Left ventricle myocardium inferior (tissue), 1 donor: ENCODE measurements around the gene HOXB13. TPM values are rescaled to one million over a fixed set of nuclear protein-coding genes. Genes with fewer than 3 reads are reported as not detected.

Source experiments
- DNase-seq: peaks from one replicate; pipeline ENCODE4 v3.0.0-alpha.2; 2020
- H3K27ac ChIP-seq: fragments of 200-600 bp; replicated peaks from 2 replicates; pipeline ENCODE4 v1.8.0; 2021
- H3K27me3 ChIP-seq: fragments of 200-600 bp; 2 replicates; pipeline ENCODE4 v1.8.0; 2021; ENCODE audit warnings: low read depth
- H3K36me3 ChIP-seq: fragments of 200-600 bp; 2 replicates; pipeline ENCODE4 v1.8.0; 2021
- H3K4me1 ChIP-seq: fragments of 200-600 bp; 2 replicates; pipeline ENCODE4 v1.8.0; 2021
- H3K4me3 ChIP-seq: fragments of 200-600 bp; 2 replicates; pipeline ENCODE4 v1.8.0; 2021; ENCODE audit warnings: mild to moderate bottlenecking, moderate library complexity
- H3K9me3 ChIP-seq: fragments of 200-600 bp; replicated peaks from 2 replicates; pipeline ENCODE4 v1.8.0; 2021
- CTCF ChIP-seq: fragments of 200-600 bp; IDR thresholded peaks from 2 replicates; pipeline ENCODE4 v1.8.0; 2021; ENCODE audit warnings: antibody characterized with exemption, mild to moderate bottlenecking, borderline replicate concordance
- intact Hi-C: fragments of 100-400 bp; cut with micrococcal nuclease; formaldehyde crosslinking; loops from one replicate; pipeline ENCODE4 v1.11.0; 2022
- long read RNA-seq: library from polyadenylated mRNA; unstranded; transcript quantifications from one replicate; pipeline ENCODE4 v2.0.0, GENCODE V29; 2021
- total RNA-seq: library from RNA; stranded (reverse); fragmentation: NEBNext Ultra II Directional; extraction: Animal tissue kit (Norgen Biotek cat#: 25700); gene quantifications from one replicate; pipeline ENCODE4 v1.2.1, GENCODE V29; 2021
- donor health status: DM: no; HTN: yes; CAD: no; lungs with severe emphysema.

Gene HOXB13
- total RNA-seq = not detected
- long read RNA-seq = 0 reads

DNA sequence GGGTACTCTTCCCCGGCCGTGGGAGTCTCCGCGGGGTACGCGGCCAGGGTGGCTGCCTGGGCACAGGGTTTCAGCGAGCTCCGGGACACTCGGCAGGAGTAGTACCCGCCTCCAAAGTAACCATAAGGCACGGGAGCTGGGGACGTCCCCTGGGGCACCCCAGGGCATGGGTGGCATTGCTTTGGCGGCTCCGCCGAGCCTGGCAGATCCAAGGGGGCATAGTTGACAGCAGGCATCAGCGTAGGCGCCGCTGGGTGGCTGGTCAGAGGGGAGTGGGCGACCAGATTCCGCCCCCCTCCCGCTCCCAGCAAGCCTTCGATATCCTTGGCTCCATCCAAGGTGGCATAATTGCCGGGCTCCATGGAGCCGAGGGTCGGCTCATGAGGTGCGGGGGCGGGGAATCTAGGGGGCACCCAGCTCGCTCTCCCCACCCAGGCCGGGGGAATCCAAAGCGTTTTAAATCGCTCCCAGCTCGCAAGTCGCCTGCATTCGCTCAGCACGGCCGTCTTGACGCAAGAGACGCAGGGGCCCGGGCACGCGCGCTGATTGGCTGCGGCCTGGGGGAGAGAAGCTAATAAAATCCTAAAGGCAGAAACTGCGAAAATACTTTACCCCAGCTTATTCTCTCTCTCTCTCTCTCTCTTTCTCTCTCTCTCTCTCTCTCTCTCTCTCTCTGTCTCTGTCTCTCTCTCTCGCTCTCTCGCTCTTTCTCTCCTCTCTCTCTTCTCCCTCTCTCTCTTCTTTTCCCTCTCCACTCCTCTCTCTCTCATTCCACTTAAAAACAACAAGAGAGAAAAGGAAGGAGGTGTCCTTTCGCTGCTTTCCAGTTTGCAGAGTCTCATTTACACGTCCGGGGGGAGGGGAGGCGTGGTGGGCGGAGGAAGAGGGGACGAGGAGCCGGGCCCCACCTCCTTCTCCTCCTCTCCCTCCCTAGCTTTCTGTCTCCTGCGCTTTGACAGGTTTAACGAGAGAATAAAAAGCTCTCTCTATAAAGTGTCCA, at the start of gene HOXB13:
TSS of gene HOXB13 (minus strand) at position 519 of the 1,000 bp plus-strand sequence. CDS start at position 362, 157 bp downstream.
- Histone ChIP-seq H3K9me3 (no peaks in the 10 kb centered on the region), H3K36me3 (no peaks in the 10 kb centered on the region), H3K4me3 (peak within 1 kb of the TSS; percentile 46), H3K27me3 (peaks cover 100% of the 10 kb centered on the region), H3K27ac (no peak within 1 kb of the TSS), H3K4me1 (peaks cover 44% of the 10 kb centered on the region)
- intact Hi-C loops = no loop called here
- no peak for TF ChIP-seq CTCF
- peak; percentile 32 for DNase-seq

DNA sequence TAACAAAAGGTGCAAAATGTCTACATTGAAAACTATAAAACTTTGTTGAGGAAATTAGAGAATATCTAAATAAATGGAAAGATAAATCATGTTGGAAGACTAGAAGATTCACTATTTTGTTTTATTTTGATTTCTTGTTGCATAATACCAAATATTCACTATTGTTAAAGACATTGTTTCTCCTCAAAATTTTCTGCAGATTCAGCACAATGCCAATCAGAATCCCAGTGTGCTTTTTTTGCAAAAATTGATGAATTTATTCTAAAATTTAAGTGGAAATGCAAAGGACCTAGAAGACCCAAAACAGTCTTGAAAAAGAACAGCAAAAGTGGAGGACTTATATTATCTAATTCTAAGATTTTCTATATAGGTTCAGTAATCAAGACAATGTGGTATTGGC, 48.1 kb upstream of the HOXB13 start:
- no peak overlapping the region for H3K27ac ChIP-seq
- peaks cover 14% of the 10 kb centered on the region for H3K9me3 ChIP-seq
- H3K4me3 ChIP-seq = no peak overlapping the region
- H3K36me3 ChIP-seq = no peaks in the 10 kb centered on the region
- no peak for DNase-seq
- H3K27me3 ChIP-seq = peaks cover 94% of the 10 kb centered on the region
- no peaks in the 10 kb centered on the region for H3K4me1 ChIP-seq
- intact Hi-C loops = no loop called here
- no peak for TF ChIP-seq CTCF

DNA sequence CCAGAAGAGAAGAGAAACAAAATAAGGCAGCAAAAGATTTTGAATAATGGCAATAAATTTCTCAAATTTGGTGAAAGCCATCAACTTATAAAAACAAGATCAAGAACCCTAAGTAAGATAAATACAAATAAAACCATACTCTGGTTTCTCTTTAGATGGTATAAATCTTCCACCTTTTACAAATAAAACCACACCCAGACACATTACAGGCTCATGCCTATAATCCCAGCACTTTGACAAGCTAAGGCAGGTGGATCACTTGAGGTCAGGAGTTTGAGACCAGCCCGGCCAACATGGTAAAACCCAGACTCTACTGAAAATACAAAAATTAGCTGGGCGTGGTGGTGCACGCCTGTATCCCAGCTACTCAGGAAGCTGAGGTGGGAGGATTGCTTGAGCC, 44.7 kb upstream of the HOXB13 start:
- H3K27me3 ChIP-seq = peaks cover 94% of the 10 kb centered on the region

DNA sequence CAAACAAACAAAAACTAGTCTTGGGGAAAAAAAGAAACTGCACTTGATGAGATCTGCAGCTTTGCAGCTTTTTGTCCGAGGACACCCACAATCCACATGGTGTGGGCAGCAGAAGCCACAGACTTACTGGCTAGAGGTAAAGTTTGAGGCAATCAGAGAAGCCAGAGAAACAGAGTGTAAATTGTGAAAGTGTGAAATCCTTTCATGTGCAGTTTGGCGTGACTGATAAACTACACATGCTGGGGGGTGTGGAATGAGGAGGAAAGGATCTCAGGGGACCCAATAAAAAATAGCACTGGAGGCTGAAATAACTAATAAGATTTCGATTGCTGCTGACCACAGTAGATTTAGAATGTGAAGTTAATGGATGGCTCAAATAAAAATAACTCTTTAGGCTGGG, 42.4 kb upstream of the HOXB13 start:
- H3K27me3 ChIP-seq = peaks cover 95% of the 10 kb centered on the region
- no peaks in the 10 kb centered on the region for H3K36me3 ChIP-seq
- intact Hi-C loops = no loop called here
- H3K27ac ChIP-seq = no peak overlapping the region
- DNase-seq = no peak
- H3K4me3 ChIP-seq = no peak overlapping the region
- TF ChIP-seq CTCF = no peak
- H3K9me3 ChIP-seq = peaks cover 4% of the 10 kb centered on the region
- H3K4me1 ChIP-seq = no peaks in the 10 kb centered on the region

More for the DNA sequence above, 44.7 kb upstream of the HOXB13 start:
- intact Hi-C loops = no loop called here
- Histone ChIP-seq H3K36me3 (no peaks in the 10 kb centered on the region), H3K27ac (no peak overlapping the region), H3K4me1 (no peaks in the 10 kb centered on the region), H3K4me3 (no peak overlapping the region), H3K9me3 (peaks cover 9% of the 10 kb centered on the region)
- no peak for TF ChIP-seq CTCF
- DNase-seq = no peak

DNA sequence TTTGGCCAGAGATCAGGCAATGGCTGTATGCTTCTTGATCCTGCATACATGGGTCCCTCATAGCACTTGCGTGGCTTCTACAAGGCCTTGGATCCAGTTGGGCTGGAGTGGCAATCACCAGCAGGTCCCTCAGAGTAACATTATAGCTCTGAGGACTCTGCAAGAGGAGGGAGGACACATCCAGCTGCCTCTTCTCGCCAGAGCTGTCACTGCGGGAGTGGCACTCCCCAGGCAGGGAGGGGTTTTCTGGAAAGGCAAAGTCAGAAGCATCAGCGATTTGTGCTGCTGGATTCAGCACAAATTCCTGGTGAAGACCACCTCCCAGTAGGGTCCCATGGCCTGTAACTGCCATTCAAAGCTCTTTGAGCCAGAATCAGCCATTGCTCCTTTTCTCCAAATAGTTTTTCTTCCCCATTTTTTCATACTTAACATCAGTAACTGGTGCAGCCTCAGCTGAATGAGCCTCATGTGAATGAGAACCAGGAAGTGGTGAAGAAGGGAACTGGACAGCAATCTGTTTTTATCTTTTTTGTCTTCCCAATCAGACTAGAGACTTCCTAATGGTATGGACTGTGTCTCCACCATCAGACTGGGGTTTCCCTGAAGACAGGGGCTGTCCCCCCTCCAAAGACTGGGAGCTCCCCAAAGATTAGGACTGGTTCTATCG, 40.6 kb upstream of the HOXB13 start:
- H3K4me3 ChIP-seq = no peak overlapping the region
- no peaks in the 10 kb centered on the region for H3K4me1 ChIP-seq
- TF ChIP-seq CTCF = no peak
- no peaks in the 10 kb centered on the region for H3K9me3 ChIP-seq
- H3K36me3 ChIP-seq = no peaks in the 10 kb centered on the region
- H3K27me3 ChIP-seq = peaks cover 97% of the 10 kb centered on the region
- no peak overlapping the region for H3K27ac ChIP-seq
- intact Hi-C loops = no loop called here
- DNase-seq = no peak
